IMR-90 (cell line): ENCODE results near the gene RHOB. TPM values are rescaled to one million over a fixed set of nuclear protein-coding genes. Genes with fewer than 3 reads are reported as not detected.

Source experiments
- ATAC-seq: fragments of 200-7000 bp; cut with Tn5 transposase; 2 replicates; pipeline ENCODE4 v1.9.1; 2020; ENCODE audit warnings: low read depth, mild to moderate bottlenecking, moderate library complexity
- BruUV-seq: library from RNA; stranded (reverse); fragments of 400-500 nt; replicated peaks from 2 replicates; lab custom pipeline; 2021; lab: Mats Ljungman, UMichigan
- CTCF ChIA-PET: fragments of 300-600 bp; formaldehyde crosslinking; extraction: SDS; loops from one replicate; lab custom pipeline; 2021; ENCODE audit warnings: antibody characterized with exemption; lab: Yijun Ruan, JAX
- POLR2A ChIA-PET: fragments of 300-600 bp; sonication (Branson Sonifier 250); formaldehyde crosslinking; loops from one replicate; lab custom pipeline; 2022; ENCODE audit warnings: antibody characterized with exemption; ENCODE audit not compliant: unreplicated experiment; lab: Charles Lee
- DNase-seq: peaks from one replicate; pipeline ENCODE4 v3.0.0; 2013
- H2AFZ ChIP-seq: replicated peaks from 2 replicates; pipeline ENCODE3; 2013; ENCODE audit warnings: low read length, mild to moderate bottlenecking; ENCODE audit not compliant: poor library complexity
- H2AK5ac ChIP-seq: 2 replicates; pipeline ENCODE4 v1.6.1; 2013; ENCODE audit warnings: low read depth, low read length, inconsistent platforms
- H2AK9ac ChIP-seq: replicated peaks from 2 replicates; pipeline ENCODE3; 2013; ENCODE audit warnings: mild to moderate bottlenecking, low read depth, low read length, moderate library complexity; ENCODE audit not compliant: poor library complexity
- H2BK120ac ChIP-seq: 2 replicates; pipeline ENCODE4 v1.6.1; 2013; ENCODE audit warnings: low read depth, low read length, inconsistent platforms
- H2BK15ac ChIP-seq: 3 replicates; pipeline ENCODE4 v1.6.1; 2013; ENCODE audit warnings: low read depth, low read length, inconsistent platforms
- H2BK20ac ChIP-seq: 2 replicates; pipeline ENCODE4 v1.6.1; 2013; ENCODE audit warnings: low read depth, mild to moderate bottlenecking, inconsistent platforms, low read length, moderate library complexity
- H2BK5ac ChIP-seq: 2 replicates; pipeline ENCODE4 v1.6.1; 2013; ENCODE audit warnings: mild to moderate bottlenecking, low read depth, low read length, inconsistent platforms; ENCODE audit not compliant: poor library complexity, severe bottlenecking
- H3K14ac ChIP-seq: replicated peaks from 2 replicates; pipeline ENCODE4 v1.6.1; 2013; ENCODE audit warnings: low read depth, low read length, inconsistent platforms
- H3K18ac ChIP-seq: 2 replicates; pipeline ENCODE4 v1.6.1; 2013; ENCODE audit warnings: low read depth, low read length, control low read depth
- H3K23ac ChIP-seq: 2 replicates; pipeline ENCODE4 v1.6.1; 2013; ENCODE audit warnings: low read depth, low read length, inconsistent platforms
- H3K27ac ChIP-seq: 2 replicates; pipeline ENCODE4 v1.5.1; 2013; ENCODE audit warnings: mild to moderate bottlenecking, control low read depth, low read length; ENCODE audit not compliant: insufficient read depth
- H3K27me3 ChIP-seq: 2 replicates; pipeline ENCODE4 v1.6.1; 2013; ENCODE audit warnings: low read length; ENCODE audit not compliant: control insufficient read depth, insufficient read depth
- H3K36me3 ChIP-seq: 2 replicates; pipeline ENCODE4 v1.6.1; 2013; ENCODE audit warnings: low read length, mixed read lengths; ENCODE audit not compliant: control insufficient read depth, insufficient read depth
- H3K4ac ChIP-seq: 2 replicates; pipeline ENCODE4 v1.6.1; 2013; ENCODE audit warnings: low read depth, low read length, inconsistent platforms
- H3K4me1 ChIP-seq: 2 replicates; pipeline ENCODE4 v1.6.1; 2013; ENCODE audit warnings: low read length, mixed read lengths; ENCODE audit not compliant: control insufficient read depth, insufficient read depth
- H3K4me2 ChIP-seq: 2 replicates; pipeline ENCODE4 v1.6.1; 2013; ENCODE audit warnings: low read depth, mild to moderate bottlenecking, control low read depth, low read length, moderate library complexity
- H3K4me3 ChIP-seq: 2 replicates; pipeline ENCODE4 v1.5.1; 2013; ENCODE audit warnings: low read depth, mild to moderate bottlenecking, control low read depth, low read length, moderate library complexity; ENCODE audit not compliant: insufficient read depth
- H3K56ac ChIP-seq: 2 replicates; pipeline ENCODE4 v1.6.1; 2013; ENCODE audit warnings: low read length, inconsistent platforms; ENCODE audit not compliant: insufficient read depth; ENCODE audit errors: extremely low read depth
- H3K79me1 ChIP-seq, 2 experiments: 2 replicates each; pipeline ENCODE4 v1.6.1; 2013; ENCODE audit warnings: low read length in 2 of 2, inconsistent platforms in 1 of 2, low read depth in 1 of 2
- H3K9ac ChIP-seq: 2 replicates; pipeline ENCODE4 v1.6.1; 2013; ENCODE audit warnings: low read depth, low read length, control low read depth
- H3K9me1 ChIP-seq: 2 replicates; pipeline ENCODE4 v1.6.1; 2013; ENCODE audit warnings: low read length, inconsistent platforms; ENCODE audit not compliant: insufficient read depth
- H3K9me3 ChIP-seq: 2 replicates; pipeline ENCODE4 v1.6.1; 2013; ENCODE audit warnings: low read length; ENCODE audit not compliant: control insufficient read depth, insufficient read depth
- H4K20me1 ChIP-seq: 2 replicates; pipeline ENCODE4 v1.6.1; 2013; ENCODE audit warnings: low read length, inconsistent platforms; ENCODE audit not compliant: insufficient read depth
- H4K5ac ChIP-seq: 2 replicates; pipeline ENCODE4 v1.6.1; 2013; ENCODE audit warnings: mild to moderate bottlenecking, low read depth, low read length, control low read depth
- H4K8ac ChIP-seq, 2 experiments: 2 replicates each; pipeline ENCODE4 v1.6.1; 2013; ENCODE audit warnings: low read depth in 2 of 2, low read length in 2 of 2, control low read depth in 1 of 2, inconsistent platforms in 1 of 2
- H4K91ac ChIP-seq: 2 replicates; pipeline ENCODE4 v1.6.1; 2013; ENCODE audit warnings: low read depth, low read length, inconsistent platforms; ENCODE audit not compliant: insufficient read depth
- BHLHE40 ChIP-seq: fragments of 150-350 bp; IDR thresholded peaks from 2 replicates; pipeline ENCODE4 v1.6.1; 2016; ENCODE audit warnings: mild to moderate bottlenecking, low read depth, low read length
- CEBPB ChIP-seq: IDR thresholded peaks from 2 replicates; pipeline ENCODE4 v1.6.1; 2012; ENCODE audit warnings: low read depth, low read length, improper control_type of control experiment
- CHD1 ChIP-seq: IDR thresholded peaks from 2 replicates; pipeline ENCODE4 v1.6.1; 2012; ENCODE audit warnings: low read depth, low read length, improper control_type of control experiment
- FOS ChIP-seq: fragments of 150-350 bp; IDR thresholded peaks from 2 replicates; pipeline ENCODE4 v1.6.1; 2016; ENCODE audit warnings: low read depth, low read length
- MAFK ChIP-seq: IDR thresholded peaks from 2 replicates; pipeline ENCODE4 v1.6.1; 2012; ENCODE audit warnings: low read depth, low read length, improper control_type of control experiment
- MAZ ChIP-seq: IDR thresholded peaks from 2 replicates; pipeline ENCODE4 v1.6.1; 2012; ENCODE audit warnings: low read depth, mild to moderate bottlenecking, low read length, improper control_type of control experiment, moderate library complexity, borderline replicate concordance
- MXI1 ChIP-seq: IDR thresholded peaks from 2 replicates; pipeline ENCODE4 v1.6.1; 2012; ENCODE audit warnings: low read depth, mild to moderate bottlenecking, low read length, moderate library complexity, borderline replicate concordance
- NFE2L2 ChIP-seq: fragments of 150-350 bp; IDR thresholded peaks from 2 replicates; pipeline ENCODE4 v1.6.1; 2016; ENCODE audit warnings: low read depth, mild to moderate bottlenecking, low read length
- POLR2A ChIP-seq: IDR thresholded peaks from 2 replicates; pipeline ENCODE4 v1.6.1; 2012; ENCODE audit warnings: mild to moderate bottlenecking, low read depth, low read length
- RAD21 ChIP-seq: IDR thresholded peaks from 2 replicates; pipeline ENCODE4 v1.6.1; 2012; ENCODE audit warnings: low read length, improper control_type of control experiment
- RCOR1 ChIP-seq: IDR thresholded peaks from 2 replicates; pipeline ENCODE4 v1.6.1; 2012; ENCODE audit warnings: mild to moderate bottlenecking, low read length, improper control_type of control experiment; ENCODE audit not compliant: insufficient replicate concordance
- RFX5 ChIP-seq: IDR thresholded peaks from 2 replicates; pipeline ENCODE4 v1.8.0; 2012; ENCODE audit warnings: low read depth, mild to moderate bottlenecking, low read length, moderate library complexity
- SMC3 ChIP-seq: fragments of 150-350 bp; IDR thresholded peaks from 2 replicates; pipeline ENCODE4 v1.6.1; 2016; ENCODE audit warnings: low read depth, mild to moderate bottlenecking, antibody characterized with exemption, low read length, moderate library complexity
- WGBS, 2 experiments: methylation state at CpG; one replicate each; pipeline versions ENCODE4 v1.1.5 to v1.1.7; 2013; ENCODE audit warnings: missing lambda C conversion rate in 2 of 2; ENCODE audit not compliant: insufficient read length in 1 of 2; ENCODE audit errors: extremely low coverage in 2 of 2; 5-methylcytosine and 5-hydroxymethylcytosine counted together
- dilution Hi-C: fragments of 300-500 bp; cut with HindIII; formaldehyde crosslinking; loops from one replicate; pipeline ENCODE4 v1.14.3; 2018; ENCODE audit warnings: low sequenced_read_pairs; ENCODE audit not compliant: unreplicated experiment
- in situ Hi-C: fragments of 300-500 bp; cut with MboI; formaldehyde crosslinking; loops from 3 replicates; pipeline ENCODE4 v1.14.3; 2019; ENCODE audit warnings: low sequenced_read_pairs, inconsistent platforms, mixed read lengths
- intact Hi-C: fragments of 100-400 bp; cut with micrococcal nuclease; formaldehyde crosslinking; loops from 2 replicates; pipeline ENCODE4 v1.10.0; 2022
- polyA plus RNA-seq, 3 experiments: library from polyadenylated mRNA; depleted of rRNA; stranded (reverse); fragments of >200 nt; gene quantifications; 2 replicates each; pipeline ENCODE4 v1.2.3, GENCODE V29; 2012; ENCODE audit warnings: low replicate concordance in 1 of 3
- total RNA-seq: library from RNA; depleted of rRNA; stranded (reverse); fragments of >200 nt; gene quantifications from 2 replicates; pipeline ENCODE4 v1.2.3, GENCODE V29; 2012
- TF ChIP-seq, protein P1 (sequence below): fragments of 150-350 bp; IDR thresholded peaks from 2 replicates; pipeline ENCODE4 v1.6.1; 2016; ENCODE audit warnings: low read depth, mild to moderate bottlenecking, low read length, moderate library complexity, borderline replicate concordance
- TF ChIP-seq, protein P2 (sequence below): fragments of 150-350 bp; IDR thresholded peaks from 2 replicates; pipeline ENCODE4 v1.6.1; 2017; ENCODE audit warnings: mild to moderate bottlenecking, antibody characterized with exemption, low read length, low read depth
- TF ChIP-seq, protein P3 (sequence below): conservative IDR thresholded peaks from 2 replicates; pipeline ENCODE4 v1.5.1; 2012; ENCODE audit warnings: mild to moderate bottlenecking, low read depth, low read length, improper control_type of control experiment

Gene RHOB
- total and polyA plus RNA-seq, 2 of the 4 experiments (the other 2 are of a cell fraction) = 112 to 149 TPM

DNA sequence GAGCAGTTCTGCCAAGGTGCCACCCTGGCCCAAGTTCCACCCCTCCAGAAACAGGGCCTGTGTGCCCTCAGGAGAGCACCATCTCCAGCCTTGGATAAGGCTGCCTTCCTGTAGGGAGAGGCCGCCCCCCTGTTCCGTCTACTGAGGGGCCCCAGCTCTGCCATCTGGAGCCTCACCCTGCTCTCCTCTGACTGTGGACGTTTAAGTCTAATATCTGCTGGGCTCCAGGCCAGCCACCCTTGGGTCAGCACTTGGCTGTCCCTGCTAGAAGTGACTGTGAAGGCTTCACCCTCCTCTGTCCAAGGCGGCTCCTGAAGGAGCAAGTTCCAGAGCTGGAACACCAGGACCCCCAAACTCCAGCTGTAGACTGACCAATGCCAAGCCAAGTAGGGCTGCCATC is 26.3 kb downstream of the RHOB start:
- Histone ChIP-seq H2AK9ac (no peak overlapping the region), H2BK15ac (no peak overlapping the region), H4K91ac (no peak overlapping the region), H2BK20ac (no peak overlapping the region), H3K4me1 (no peaks in the 10 kb centered on the region), H3K18ac (no peak overlapping the region), H3K9me1 (no peaks in the 10 kb centered on the region; the same call in 1 of the 2 replicates), H4K5ac (no peak overlapping the region), H2BK120ac (no peak overlapping the region), H3K14ac (no peak overlapping the region), H3K27me3 (peaks cover 17% of the 10 kb centered on the region), H3K9ac (no peak overlapping the region), H3K56ac (no peak overlapping the region), H3K9me3 (no peaks in the 10 kb centered on the region), H2AK5ac (no peak overlapping the region), H3K23ac (no peak overlapping the region), H3K79me1 (no peaks in the 10 kb centered on the region), H2BK5ac (no peak overlapping the region), H3K4me3 (no peak overlapping the region), H4K8ac (no peak overlapping the region), H3K4me2 (no peak overlapping the region), H3K36me3 (no peaks in the 10 kb centered on the region), H4K20me1 (no peaks in the 10 kb centered on the region), H3K4ac (no peak overlapping the region), H2AFZ (no peak overlapping the region), H3K27ac (no peak overlapping the region)
- intact Hi-C loops (no loop called here), in situ Hi-C loops (no loop called here), dilution Hi-C loops (no loop called here)
- no peak for ATAC-seq
- BruUV-seq = no TSS peak
- CTCF ChIA-PET = no interaction called here
- TF ChIP-seq, protein P1, sequence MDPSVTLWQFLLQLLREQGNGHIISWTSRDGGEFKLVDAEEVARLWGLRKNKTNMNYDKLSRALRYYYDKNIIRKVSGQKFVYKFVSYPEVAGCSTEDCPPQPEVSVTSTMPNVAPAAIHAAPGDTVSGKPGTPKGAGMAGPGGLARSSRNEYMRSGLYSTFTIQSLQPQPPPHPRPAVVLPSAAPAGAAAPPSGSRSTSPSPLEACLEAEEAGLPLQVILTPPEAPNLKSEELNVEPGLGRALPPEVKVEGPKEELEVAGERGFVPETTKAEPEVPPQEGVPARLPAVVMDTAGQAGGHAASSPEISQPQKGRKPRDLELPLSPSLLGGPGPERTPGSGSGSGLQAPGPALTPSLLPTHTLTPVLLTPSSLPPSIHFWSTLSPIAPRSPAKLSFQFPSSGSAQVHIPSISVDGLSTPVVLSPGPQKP = no peak
- TF ChIP-seq MAZ (no peak), POLR2A (no peak), SMC3 (no peak), MXI1 (no peak), CEBPB (no peak), BHLHE40 (no peak), CHD1 (no peak), RFX5 (no peak), MAFK (no peak), NFE2L2 (no peak), FOS (no peak), RAD21 (no peak), RCOR1 (no peak)
- TF ChIP-seq, protein P2, sequence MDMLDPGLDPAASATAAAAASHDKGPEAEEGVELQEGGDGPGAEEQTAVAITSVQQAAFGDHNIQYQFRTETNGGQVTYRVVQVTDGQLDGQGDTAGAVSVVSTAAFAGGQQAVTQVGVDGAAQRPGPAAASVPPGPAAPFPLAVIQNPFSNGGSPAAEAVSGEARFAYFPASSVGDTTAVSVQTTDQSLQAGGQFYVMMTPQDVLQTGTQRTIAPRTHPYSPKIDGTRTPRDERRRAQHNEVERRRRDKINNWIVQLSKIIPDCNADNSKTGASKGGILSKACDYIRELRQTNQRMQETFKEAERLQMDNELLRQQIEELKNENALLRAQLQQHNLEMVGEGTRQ = no peak
- TF ChIP-seq, protein P3, sequence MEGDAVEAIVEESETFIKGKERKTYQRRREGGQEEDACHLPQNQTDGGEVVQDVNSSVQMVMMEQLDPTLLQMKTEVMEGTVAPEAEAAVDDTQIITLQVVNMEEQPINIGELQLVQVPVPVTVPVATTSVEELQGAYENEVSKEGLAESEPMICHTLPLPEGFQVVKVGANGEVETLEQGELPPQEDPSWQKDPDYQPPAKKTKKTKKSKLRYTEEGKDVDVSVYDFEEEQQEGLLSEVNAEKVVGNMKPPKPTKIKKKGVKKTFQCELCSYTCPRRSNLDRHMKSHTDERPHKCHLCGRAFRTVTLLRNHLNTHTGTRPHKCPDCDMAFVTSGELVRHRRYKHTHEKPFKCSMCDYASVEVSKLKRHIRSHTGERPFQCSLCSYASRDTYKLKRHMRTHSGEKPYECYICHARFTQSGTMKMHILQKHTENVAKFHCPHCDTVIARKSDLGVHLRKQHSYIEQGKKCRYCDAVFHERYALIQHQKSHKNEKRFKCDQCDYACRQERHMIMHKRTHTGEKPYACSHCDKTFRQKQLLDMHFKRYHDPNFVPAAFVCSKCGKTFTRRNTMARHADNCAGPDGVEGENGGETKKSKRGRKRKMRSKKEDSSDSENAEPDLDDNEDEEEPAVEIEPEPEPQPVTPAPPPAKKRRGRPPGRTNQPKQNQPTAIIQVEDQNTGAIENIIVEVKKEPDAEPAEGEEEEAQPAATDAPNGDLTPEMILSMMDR = no peak
- POLR2A ChIA-PET = no interaction called here
- 61% methylated on average over 4 of the region's 4 CpGs; no CpG with 5 or more reads in 1 of the 2 experiments for WGBS, 2 experiments
- DNase-seq = no peak
